ENCODE data around the gene ZFTA.

ZFTA gene

GRCh38 chr11:63749624-63750023 is 19.0 kb downstream of the ZFTA start:
- no peak for DNase-seq (ENCODE audit: low spot score)

- no peak for DNase-seq (ENCODE audit: low spot score)
Measured at GRCh38 chr11:63747011-63747410, 21.6 kb downstream of the ZFTA start.

- DNase-seq (ENCODE audit: low spot score), result peak; percentile 57
Measured at GRCh38 chr11:63745304-63746170, 23.0 kb downstream of the ZFTA start.

- peak; percentile 76 for DNase-seq (ENCODE audit: low spot score)
Measured at GRCh38 chr11:63738720-63739360, 29.7 kb downstream of the ZFTA start.

- DNase-seq (ENCODE audit: low spot score), result peak; percentile 17
Measured at GRCh38 chr11:63737718-63738117, 30.9 kb downstream of the ZFTA start.

- no peak for DNase-seq (ENCODE audit: low spot score)
Measured at GRCh38 chr11:63736864-63737263, 31.7 kb downstream of the ZFTA start.

- DNase-seq (ENCODE audit: low spot score), result no peak
Measured at GRCh38 chr11:63729326-63729725, 39.2 kb downstream of the ZFTA start.

GRCh38 chr11:63720611-63721010 is 48.0 kb downstream of the ZFTA start:
- DNase-seq (ENCODE audit: low spot score), result no peak

GRCh38 chr11:63719987-63720386 is 48.6 kb downstream of the ZFTA start:
- DNase-seq (ENCODE audit: low spot score), result no peak

- DNase-seq (ENCODE audit: low spot score), result no peak
Measured at GRCh38 chr11:63719001-63719400, 49.6 kb downstream of the ZFTA start.

Data from NAMALWA (cell line).